ENCODE measurements around the gene RYK.
"Not testable (repeated sequence)": the region's sequence is repeated elsewhere in the genome, so short reads cannot be mapped to it uniquely, and the experiment has no call there.

Gene RYK

GRCh38 chr3:134255404-134255803 is 4.7 kb upstream of the RYK start:
- DNase-seq (ENCODE audit: low read depth in 1 of 2, low spot score in 1 of 2), result no peak

GRCh38 chr3:134253475-134254226 is 3.0 kb upstream of the RYK start:
- no peak for DNase-seq (ENCODE audit: low read depth in 1 of 2, low spot score in 1 of 2)

- no peak for DNase-seq (ENCODE audit: low read depth in 1 of 2, low spot score in 1 of 2)
Measured at GRCh38 chr3:134252766-134253165, 2.1 kb upstream of the RYK start.

GRCh38 chr3:134251731-134252391 is 1.2 kb upstream of the RYK start:
- DNase-seq (ENCODE audit: low read depth in 1 of 2, low spot score in 1 of 2), result no peak

- peak; percentile 10 to 24 for DNase-seq (ENCODE audit: low read depth in 1 of 2, low spot score in 1 of 2)
Measured at GRCh38 chr3:134249935-134250716, 533 bp downstream of the RYK start.

- no peak for DNase-seq (ENCODE audit: low read depth in 1 of 2, low spot score in 1 of 2)
Measured at GRCh38 chr3:134249296-134249841, 1.3 kb downstream of the RYK start.

- DNase-seq (ENCODE audit: low read depth in 1 of 2, low spot score in 1 of 2), result no peak
Measured at GRCh38 chr3:134244921-134245320, 5.7 kb downstream of the RYK start.

GRCh38 chr3:134242649-134243617 is 7.7 kb downstream of the RYK start:
- DNase-seq (ENCODE audit: low read depth in 1 of 2, low spot score in 1 of 2), result no peak

- no peak for DNase-seq (ENCODE audit: low read depth in 1 of 2, low spot score in 1 of 2)
Measured at GRCh38 chr3:134239538-134239937, 11.1 kb downstream of the RYK start.

- DNase-seq (ENCODE audit: low read depth in 1 of 2, low spot score in 1 of 2), result no peak
Measured at GRCh38 chr3:134237454-134238145, 13.1 kb downstream of the RYK start.

- DNase-seq (ENCODE audit: low read depth in 1 of 2, low spot score in 1 of 2), result no peak
Measured at GRCh38 chr3:134236505-134237170, 14.0 kb downstream of the RYK start.

GRCh38 chr3:134235577-134236076 is 15.0 kb downstream of the RYK start:
- DNase-seq (ENCODE audit: low read depth in 1 of 2, low spot score in 1 of 2), result no peak

- no peak for DNase-seq (ENCODE audit: low read depth in 1 of 2, low spot score in 1 of 2)
Measured at GRCh38 chr3:134232951-134233350, 17.7 kb downstream of the RYK start.

GRCh38 chr3:134232151-134232550 is 18.5 kb downstream of the RYK start:
- no peak for DNase-seq (ENCODE audit: low read depth in 1 of 2, low spot score in 1 of 2)

- no peak for DNase-seq (ENCODE audit: low read depth in 1 of 2, low spot score in 1 of 2)
Measured at GRCh38 chr3:134231131-134231530, 19.5 kb downstream of the RYK start.

GRCh38 chr3:134229038-134229437 is 21.6 kb downstream of the RYK start:
- no peak for DNase-seq (ENCODE audit: low read depth in 1 of 2, low spot score in 1 of 2)

- no peak for DNase-seq (ENCODE audit: low read depth in 1 of 2, low spot score in 1 of 2)
Measured at GRCh38 chr3:134228479-134228878, 22.2 kb downstream of the RYK start.

- DNase-seq (ENCODE audit: low read depth in 1 of 2, low spot score in 1 of 2), result no peak
Measured at GRCh38 chr3:134228035-134228434, 22.6 kb downstream of the RYK start.

GRCh38 chr3:134224796-134225156 is 25.9 kb downstream of the RYK start:
- not testable (repeated sequence) for DNase-seq (ENCODE audit: low read depth in 1 of 2, low spot score in 1 of 2)
